HG03575 (cell line): ENCODE results near the gene HNRNPAB.

Experiments used
- ATAC-seq: cut with Tn5 transposase; IDR thresholded peaks from one replicate; pipeline ENCODE4 v1.9.1; 2021; ENCODE audit not compliant: unreplicated experiment, insufficient number of reproducible peaks, low FRiP score; ENCODE audit errors: extremely low read depth

Gene HNRNPAB

GRCh38 chr5:178204182-178204934, at the start of gene HNRNPAB:
Gene HNRNPAB (plus strand): TSS chr5:178204533. CDS start chr5:178204838, 305 bp downstream.
- peak; percentile 63 for ATAC-seq

GRCh38 chr5:178155065-178155464, 49.3 kb upstream of the HNRNPAB start:
- no peak for ATAC-seq

GRCh38 chr5:178160176-178160575, 44.2 kb upstream of the HNRNPAB start:
- ATAC-seq = no peak

GRCh38 chr5:178162481-178162880, 41.9 kb upstream of the HNRNPAB start:
- no peak for ATAC-seq

- no peak for ATAC-seq
Observed at GRCh38 chr5:178163772-178164735, 40.3 kb upstream of the HNRNPAB start.

- no peak for ATAC-seq
Observed at GRCh38 chr5:178165581-178165980, 38.8 kb upstream of the HNRNPAB start.

- ATAC-seq = no peak
Observed at GRCh38 chr5:178170455-178170854, 33.9 kb upstream of the HNRNPAB start.

- ATAC-seq = no peak
Observed at GRCh38 chr5:178174456-178174855, 29.9 kb upstream of the HNRNPAB start.

GRCh38 chr5:178176791-178177190, 27.5 kb upstream of the HNRNPAB start:
- ATAC-seq = no peak

GRCh38 chr5:178177569-178177968, 26.8 kb upstream of the HNRNPAB start:
- ATAC-seq = no peak

GRCh38 chr5:178180141-178180863, 24.0 kb upstream of the HNRNPAB start:
- ATAC-seq = no peak

GRCh38 chr5:178182158-178182876, 22.0 kb upstream of the HNRNPAB start:
- no peak for ATAC-seq

GRCh38 chr5:178186427-178186826, 17.9 kb upstream of the HNRNPAB start:
- no peak for ATAC-seq

- no peak for ATAC-seq
Observed at GRCh38 chr5:178187014-178187413, 17.3 kb upstream of the HNRNPAB start, which contains the start of gene GMCL2. Gene GMCL2 (minus strand): TSS chr5:178187371. CDS start chr5:178187299, 72 bp downstream.

GRCh38 chr5:178189433-178189832, 14.9 kb upstream of the HNRNPAB start:
- no peak for ATAC-seq

- no peak for ATAC-seq
Observed at GRCh38 chr5:178191661-178192060, 12.7 kb upstream of the HNRNPAB start.

- no peak for ATAC-seq
Observed at GRCh38 chr5:178192244-178192643, 12.1 kb upstream of the HNRNPAB start.

GRCh38 chr5:178192787-178193186, 11.5 kb upstream of the HNRNPAB start:
- ATAC-seq = no peak
